GM12875 (cell line): Measurements from ENCODE around the gene ADSS2.

ENCODE experiments used
- H3K4me3 ChIP-seq: one replicate; pipeline ENCODE4 v1.5.1; 2011; ENCODE audit warnings: low read depth, low read length, control low read depth
- TF ChIP-seq, protein P1 (sequence below): IDR thresholded peaks from 2 replicates; pipeline ENCODE4 v1.5.1; 2011; ENCODE audit warnings: low read depth, mild to moderate bottlenecking, control low read depth, inconsistent platforms, low read length, moderate library complexity, borderline replicate concordance; ENCODE audit not compliant: insufficient read depth

Gene ADSS2

DNA sequence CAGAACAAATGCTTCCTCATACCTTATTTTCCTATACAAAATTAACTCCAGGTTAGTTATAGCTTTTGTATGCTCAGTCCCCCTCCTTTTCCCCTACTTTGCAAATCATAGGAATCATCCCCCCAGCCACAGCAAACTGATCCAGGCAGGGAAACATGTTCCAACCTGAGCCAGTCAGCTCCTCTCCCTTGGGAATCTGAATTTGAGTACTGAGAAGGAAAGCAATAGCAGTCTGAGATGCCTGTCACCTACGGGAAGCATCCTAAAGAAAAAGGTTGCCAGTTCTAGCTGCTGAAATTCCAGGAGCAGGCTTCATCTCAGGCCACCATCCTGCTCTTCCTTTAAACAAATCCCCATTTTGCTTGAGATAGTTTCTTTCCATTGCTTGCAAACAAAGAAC lies 6.9 kb downstream of the ADSS2 start:
- TF ChIP-seq, protein P1, sequence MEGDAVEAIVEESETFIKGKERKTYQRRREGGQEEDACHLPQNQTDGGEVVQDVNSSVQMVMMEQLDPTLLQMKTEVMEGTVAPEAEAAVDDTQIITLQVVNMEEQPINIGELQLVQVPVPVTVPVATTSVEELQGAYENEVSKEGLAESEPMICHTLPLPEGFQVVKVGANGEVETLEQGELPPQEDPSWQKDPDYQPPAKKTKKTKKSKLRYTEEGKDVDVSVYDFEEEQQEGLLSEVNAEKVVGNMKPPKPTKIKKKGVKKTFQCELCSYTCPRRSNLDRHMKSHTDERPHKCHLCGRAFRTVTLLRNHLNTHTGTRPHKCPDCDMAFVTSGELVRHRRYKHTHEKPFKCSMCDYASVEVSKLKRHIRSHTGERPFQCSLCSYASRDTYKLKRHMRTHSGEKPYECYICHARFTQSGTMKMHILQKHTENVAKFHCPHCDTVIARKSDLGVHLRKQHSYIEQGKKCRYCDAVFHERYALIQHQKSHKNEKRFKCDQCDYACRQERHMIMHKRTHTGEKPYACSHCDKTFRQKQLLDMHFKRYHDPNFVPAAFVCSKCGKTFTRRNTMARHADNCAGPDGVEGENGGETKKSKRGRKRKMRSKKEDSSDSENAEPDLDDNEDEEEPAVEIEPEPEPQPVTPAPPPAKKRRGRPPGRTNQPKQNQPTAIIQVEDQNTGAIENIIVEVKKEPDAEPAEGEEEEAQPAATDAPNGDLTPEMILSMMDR, result no peak
- H3K4me3 ChIP-seq, result no peak overlapping the region

DNA sequence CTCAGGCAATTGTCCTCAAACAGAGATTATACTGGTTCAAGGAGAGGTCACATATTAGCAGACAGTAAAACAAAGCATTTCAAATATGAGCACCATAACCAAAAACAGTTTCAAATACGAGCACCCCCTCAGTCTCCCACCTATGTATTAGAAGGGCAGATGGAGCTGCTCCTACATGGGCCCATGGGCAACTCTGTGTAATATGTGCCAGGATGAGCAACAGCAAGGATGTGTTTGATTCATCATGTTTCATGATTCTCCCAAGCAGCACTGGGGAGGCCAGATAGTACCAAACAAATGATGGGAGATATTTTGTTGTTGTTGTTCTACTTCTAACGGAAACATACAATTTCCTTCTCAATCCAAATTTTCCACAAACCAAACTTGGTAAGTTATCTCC lies 8.9 kb downstream of the ADSS2 start:
- H3K4me3 ChIP-seq, result no peak overlapping the region

DNA sequence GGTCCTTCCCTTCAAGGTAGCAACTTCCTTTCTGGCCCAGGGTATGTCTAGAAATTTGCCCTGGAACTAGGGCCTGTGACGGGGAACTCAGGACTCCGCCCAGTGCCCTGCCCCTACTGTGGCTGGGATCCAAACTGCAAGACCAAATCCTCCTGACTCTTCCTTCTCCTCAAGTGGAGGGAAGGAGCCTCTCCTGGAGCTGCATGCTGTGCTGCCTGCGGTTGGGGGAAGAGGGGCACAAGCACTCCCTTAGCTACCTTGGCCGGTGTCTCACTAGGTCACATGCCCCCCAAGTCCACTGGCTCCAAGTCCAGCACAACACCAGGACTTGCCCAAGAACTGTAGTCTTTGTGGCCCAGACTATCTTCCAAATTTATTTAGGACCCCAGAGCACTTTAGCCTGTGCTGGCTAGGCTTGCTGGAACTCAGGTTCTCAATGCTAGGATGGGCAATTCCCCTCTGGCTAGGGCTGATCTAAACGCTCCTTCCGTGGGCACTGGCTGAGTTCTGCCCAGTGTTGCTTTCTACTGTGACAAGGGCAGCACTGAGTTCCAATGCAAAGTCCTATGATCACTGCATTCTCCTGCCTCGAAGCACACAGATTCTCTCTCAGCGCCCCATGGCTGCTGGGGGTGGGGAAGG lies 12.2 kb downstream of the ADSS2 start:
- H3K4me3 ChIP-seq, result no peak overlapping the region
- TF ChIP-seq, protein P1, result no peak

More for the DNA sequence above, 8.9 kb downstream of the ADSS2 start:
- TF ChIP-seq, protein P1, result no peak

DNA sequence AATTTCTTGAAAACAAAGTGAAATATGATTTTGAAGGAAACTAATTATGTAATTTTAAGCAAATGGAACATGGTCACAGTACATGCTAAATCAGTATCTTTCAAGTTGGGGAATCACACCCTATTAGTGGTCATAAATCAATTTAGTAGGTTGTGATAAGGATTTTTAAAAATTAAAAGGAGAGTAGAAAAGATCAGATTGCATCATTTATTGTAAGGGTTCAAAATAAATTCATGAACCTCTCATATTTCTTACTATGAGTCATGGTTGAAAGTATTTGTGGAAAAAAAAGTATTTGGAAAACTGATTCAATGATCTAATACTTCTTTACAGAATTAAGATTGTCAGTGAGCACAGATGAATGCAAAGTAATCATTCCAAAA lies 14.6 kb downstream of the ADSS2 start:
- TF ChIP-seq, protein P1, result no peak
- no peak overlapping the region for H3K4me3 ChIP-seq

DNA sequence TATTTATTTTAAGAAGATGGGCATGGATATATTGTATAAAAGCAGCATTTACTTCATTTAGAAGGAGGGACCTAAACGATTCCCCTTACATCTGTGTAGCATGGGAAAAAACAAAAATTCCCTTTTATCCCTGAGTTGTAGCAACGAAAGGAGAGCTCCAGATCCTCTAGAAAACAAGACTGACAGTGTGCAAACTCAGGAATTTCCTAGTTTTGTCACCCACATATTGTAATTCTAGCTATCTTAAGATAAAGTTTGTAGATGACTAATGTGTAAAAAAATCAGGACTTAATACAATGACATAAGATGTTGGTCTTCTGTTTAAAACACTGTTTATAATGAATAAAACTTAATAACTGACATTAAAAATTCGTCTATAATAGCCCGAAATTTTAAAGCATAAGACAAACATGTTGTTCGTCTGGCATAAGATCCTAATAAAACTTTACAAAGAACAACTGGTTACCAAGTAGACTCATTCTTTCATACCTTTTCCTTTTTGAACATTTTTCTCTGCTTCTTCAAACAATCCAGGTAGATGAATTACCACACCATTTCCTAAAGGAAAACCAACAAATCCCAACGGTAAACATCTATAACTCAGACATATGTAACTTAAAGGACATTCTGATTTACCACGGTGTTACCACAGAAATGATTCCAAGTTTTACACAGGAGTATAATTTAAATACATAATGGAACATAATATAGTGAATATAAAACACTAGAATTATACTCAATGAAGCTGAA lies 15.2 kb downstream of the ADSS2 start:
- TF ChIP-seq, protein P1, result no peak

DNA sequence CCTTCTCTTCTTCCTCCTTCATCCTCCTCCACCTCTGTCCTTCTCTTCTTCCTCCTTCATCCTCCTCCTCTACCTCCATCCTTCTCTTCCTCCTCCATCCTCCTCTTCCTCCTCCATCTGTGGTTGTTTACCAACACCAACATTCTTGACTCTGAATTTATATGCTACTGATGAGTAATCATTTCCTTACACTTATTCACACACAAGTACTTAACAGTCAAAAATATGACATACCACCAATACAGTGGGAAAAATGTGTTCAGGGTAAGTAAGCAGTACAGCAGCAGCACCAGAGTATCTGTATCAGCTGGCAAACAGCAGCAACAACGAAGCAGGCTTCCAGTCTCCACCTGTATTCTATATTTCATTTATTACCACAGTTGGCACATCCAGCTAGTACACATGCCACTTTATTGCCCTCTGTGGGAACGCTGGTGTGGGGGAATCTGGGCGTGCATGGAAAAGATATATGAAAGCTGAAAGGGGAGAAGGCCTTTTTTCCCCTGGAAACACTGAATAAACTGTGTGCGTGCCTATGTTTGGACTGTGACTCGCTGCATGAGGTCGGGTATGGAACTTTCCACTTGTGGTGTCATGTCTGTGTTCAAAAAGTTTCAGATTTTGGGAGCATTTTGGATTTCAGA lies 16.0 kb downstream of the ADSS2 start:
- H3K4me3 ChIP-seq, result no peak overlapping the region
- TF ChIP-seq, protein P1, result no peak

More for the DNA sequence above, 15.2 kb downstream of the ADSS2 start:
- no peak overlapping the region for H3K4me3 ChIP-seq
